ENCODE measurements around the gene LURAP1L.

The LURAP1L gene

GRCh38 chr9:12849486-12850003 lies 74.7 kb downstream of the LURAP1L start:
- Histone ChIP-seq H2AFZ (ENCODE audit: low read length) (no peak overlapping the region), H3K9ac (ENCODE audit: low read length) (no peak overlapping the region), H3K79me2 (ENCODE audit: insufficient read depth, low read length) (no peaks in the 10 kb centered on the region), H4K20me1 (ENCODE audit: insufficient read depth, low read length) (no peaks in the 10 kb centered on the region), H3K4me2 (ENCODE audit: low read length) (no peak overlapping the region), H3K9me3 (ENCODE audit: low read length) (no peaks in the 10 kb centered on the region), H3K4me3 (ENCODE audit: low read depth, low read length, poor library complexity, severe bottlenecking) (no peak overlapping the region), H3F3A (ENCODE audit: insufficient read depth, low read length) (no peaks in the 10 kb centered on the region), H3K27me3 (ENCODE audit: insufficient read depth, low read length) (no peaks in the 10 kb centered on the region), H3K4me1 (ENCODE audit: insufficient read depth, low read length, severe bottlenecking) (no peaks in the 10 kb centered on the region), H3K9me2 (ENCODE audit: low read depth, low read length) (no peaks in the 10 kb centered on the region), H3K36me3 (ENCODE audit: insufficient read depth, low read length) (no peaks in the 10 kb centered on the region), H3K27ac (ENCODE audit: low read depth, low read length, poor library complexity, severe bottlenecking) (no peak overlapping the region)
- no peak for TF ChIP-seq CTCF (IDR thresholded peaks at IDR 0.05; ENCODE audit: low read length)
- TF ChIP-seq EZH2 (IDR thresholded peaks at IDR 0.05; ENCODE audit: borderline replicate concordance, low read length), result no peak

- H3K4me2 ChIP-seq (ENCODE audit: low read length), result no peak overlapping the region
- TF ChIP-seq EZH2 (IDR thresholded peaks at IDR 0.05; ENCODE audit: borderline replicate concordance, low read length) (no peak), CTCF (IDR thresholded peaks at IDR 0.05; ENCODE audit: low read length) (no peak)
- H3K4me3 ChIP-seq (ENCODE audit: low read depth, low read length, poor library complexity, severe bottlenecking), result no peak overlapping the region
- H3K27me3 ChIP-seq (ENCODE audit: insufficient read depth, low read length), result no peaks in the 10 kb centered on the region
- H3K79me2 ChIP-seq (ENCODE audit: insufficient read depth, low read length), result no peaks in the 10 kb centered on the region
- no peaks in the 10 kb centered on the region for H4K20me1 ChIP-seq (ENCODE audit: insufficient read depth, low read length)
- H3K36me3 ChIP-seq (ENCODE audit: insufficient read depth, low read length), result no peaks in the 10 kb centered on the region
- no peaks in the 10 kb centered on the region for H3K9me2 ChIP-seq (ENCODE audit: low read depth, low read length)
- H3F3A ChIP-seq (ENCODE audit: insufficient read depth, low read length), result no peaks in the 10 kb centered on the region
- H3K9ac ChIP-seq (ENCODE audit: low read length), result no peak overlapping the region
- H3K4me1 ChIP-seq (ENCODE audit: insufficient read depth, low read length, severe bottlenecking), result no peaks in the 10 kb centered on the region
- H2AFZ ChIP-seq (ENCODE audit: low read length), result no peak overlapping the region
- H3K27ac ChIP-seq (ENCODE audit: low read depth, low read length, poor library complexity, severe bottlenecking), result no peak overlapping the region
- no peaks in the 10 kb centered on the region for H3K9me3 ChIP-seq (ENCODE audit: low read length)
These were observed 76.7 kb downstream of the LURAP1L start for GRCh38 chr9:12851341-12852090.

DNA sequence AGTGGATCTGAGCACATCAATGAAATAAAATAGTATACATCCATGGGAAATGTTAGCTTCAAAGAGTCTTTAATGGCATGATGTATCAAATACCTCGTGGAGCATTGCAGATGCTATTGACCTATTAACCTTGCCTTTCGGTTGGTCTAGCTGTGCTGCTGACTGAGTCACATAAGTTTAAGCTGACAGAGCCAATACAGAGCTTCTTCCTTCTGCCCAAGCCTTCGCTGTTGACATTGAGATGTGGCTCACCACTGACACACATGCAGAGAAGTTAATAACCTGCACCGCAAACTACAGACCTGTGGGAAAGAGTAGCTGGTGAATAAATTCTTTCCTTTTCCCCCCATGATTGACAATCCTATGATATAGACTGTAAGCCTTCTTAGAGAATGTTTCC lies 78.2 kb downstream of the LURAP1L start:
- Histone ChIP-seq H3K27ac (ENCODE audit: low read depth, low read length, poor library complexity, severe bottlenecking) (no peak overlapping the region), H3K36me3 (ENCODE audit: insufficient read depth, low read length) (no peaks in the 10 kb centered on the region), H3K4me2 (ENCODE audit: low read length) (no peak overlapping the region), H3K79me2 (ENCODE audit: insufficient read depth, low read length) (no peaks in the 10 kb centered on the region), H3F3A (ENCODE audit: insufficient read depth, low read length) (no peaks in the 10 kb centered on the region), H4K20me1 (ENCODE audit: insufficient read depth, low read length) (no peaks in the 10 kb centered on the region), H3K9ac (ENCODE audit: low read length) (no peak overlapping the region), H3K4me3 (ENCODE audit: low read depth, low read length, poor library complexity, severe bottlenecking) (no peak overlapping the region), H2AFZ (ENCODE audit: low read length) (no peak overlapping the region), H3K27me3 (ENCODE audit: insufficient read depth, low read length) (no peaks in the 10 kb centered on the region), H3K9me3 (ENCODE audit: low read length) (no peaks in the 10 kb centered on the region), H3K9me2 (ENCODE audit: low read depth, low read length) (no peaks in the 10 kb centered on the region), H3K4me1 (ENCODE audit: insufficient read depth, low read length, severe bottlenecking) (no peaks in the 10 kb centered on the region)
- TF ChIP-seq EZH2 (IDR thresholded peaks at IDR 0.05; ENCODE audit: borderline replicate concordance, low read length) (no peak), CTCF (IDR thresholded peaks at IDR 0.05; ENCODE audit: low read length) (no peak)

Data from OCI-LY1 (cell line).